NCI-H128 (cell line): ENCODE results near the gene GIPC3.

ENCODE experiments used
- DNase-seq: peaks from one replicate; lab custom pipeline; 2025; ENCODE audit not compliant: unreplicated experiment; lab: John Stamatoyannopoulos, UW

GIPC3 gene

GRCh38 chr19:3604227-3604986, 19.1 kb downstream of the GIPC3 start:
- DNase-seq: no peak

- no peak for DNase-seq
Observed at GRCh38 chr19:3604987-3605343, 19.7 kb downstream of the GIPC3 start.

GRCh38 chr19:3605361-3605760, 20.1 kb downstream of the GIPC3 start:
- no peak for DNase-seq

- DNase-seq: no peak
Observed at GRCh38 chr19:3605770-3606169, 20.5 kb downstream of the GIPC3 start.

GRCh38 chr19:3606174-3606689, 21.0 kb downstream of the GIPC3 start:
- DNase-seq: no peak

- DNase-seq: no peak
Observed at GRCh38 chr19:3606690-3607289, 21.5 kb downstream of the GIPC3 start, which contains the start of gene TBXA2R. Gene TBXA2R (minus strand): TSS chr19:3606875. CDS start chr19:3600634, 6,241 bp downstream.

DNA sequence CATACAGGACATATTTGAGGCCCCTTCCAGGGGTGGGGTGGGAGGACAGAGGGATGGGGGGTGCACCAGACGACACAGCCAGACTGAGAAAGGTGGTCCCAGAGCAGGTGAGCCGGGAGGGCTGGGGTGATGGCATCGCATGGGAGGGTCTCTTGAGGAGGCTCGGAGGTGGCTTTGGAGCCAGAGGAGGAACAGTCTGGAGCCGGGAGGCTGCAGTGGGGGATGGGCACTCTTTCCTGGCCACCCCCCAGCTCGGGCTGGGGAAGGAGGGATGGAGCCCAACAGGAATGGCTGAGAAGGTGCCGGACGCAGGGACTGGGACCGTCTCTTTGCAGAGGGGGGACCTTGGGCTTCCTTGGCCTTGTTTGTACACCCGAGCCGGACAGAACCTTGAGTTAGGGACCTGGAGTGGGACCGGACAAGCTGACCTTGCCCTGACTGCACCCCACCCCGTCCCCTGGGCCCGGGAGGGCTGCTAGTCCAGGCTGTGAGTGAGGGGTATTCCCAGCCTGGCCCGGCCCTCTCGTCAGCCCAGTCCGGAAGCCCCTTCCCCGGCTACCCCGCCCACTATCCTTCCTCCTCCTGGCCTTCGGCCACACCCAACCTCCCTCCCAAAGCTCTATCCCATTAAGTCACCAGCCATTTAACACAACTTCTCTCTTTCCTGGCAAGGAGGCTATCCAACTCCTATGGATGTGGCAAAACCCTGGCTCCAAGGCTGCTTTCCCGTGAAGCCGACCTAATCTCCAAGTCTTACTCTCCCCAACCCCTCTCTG, 22.2 kb downstream of the GIPC3 start:
- no peak for DNase-seq

- DNase-seq: no peak
Observed at GRCh38 chr19:3608079-3608641, 22.9 kb downstream of the GIPC3 start.

- no peak for DNase-seq
Observed at GRCh38 chr19:3608750-3609322, 23.6 kb downstream of the GIPC3 start.

DNA sequence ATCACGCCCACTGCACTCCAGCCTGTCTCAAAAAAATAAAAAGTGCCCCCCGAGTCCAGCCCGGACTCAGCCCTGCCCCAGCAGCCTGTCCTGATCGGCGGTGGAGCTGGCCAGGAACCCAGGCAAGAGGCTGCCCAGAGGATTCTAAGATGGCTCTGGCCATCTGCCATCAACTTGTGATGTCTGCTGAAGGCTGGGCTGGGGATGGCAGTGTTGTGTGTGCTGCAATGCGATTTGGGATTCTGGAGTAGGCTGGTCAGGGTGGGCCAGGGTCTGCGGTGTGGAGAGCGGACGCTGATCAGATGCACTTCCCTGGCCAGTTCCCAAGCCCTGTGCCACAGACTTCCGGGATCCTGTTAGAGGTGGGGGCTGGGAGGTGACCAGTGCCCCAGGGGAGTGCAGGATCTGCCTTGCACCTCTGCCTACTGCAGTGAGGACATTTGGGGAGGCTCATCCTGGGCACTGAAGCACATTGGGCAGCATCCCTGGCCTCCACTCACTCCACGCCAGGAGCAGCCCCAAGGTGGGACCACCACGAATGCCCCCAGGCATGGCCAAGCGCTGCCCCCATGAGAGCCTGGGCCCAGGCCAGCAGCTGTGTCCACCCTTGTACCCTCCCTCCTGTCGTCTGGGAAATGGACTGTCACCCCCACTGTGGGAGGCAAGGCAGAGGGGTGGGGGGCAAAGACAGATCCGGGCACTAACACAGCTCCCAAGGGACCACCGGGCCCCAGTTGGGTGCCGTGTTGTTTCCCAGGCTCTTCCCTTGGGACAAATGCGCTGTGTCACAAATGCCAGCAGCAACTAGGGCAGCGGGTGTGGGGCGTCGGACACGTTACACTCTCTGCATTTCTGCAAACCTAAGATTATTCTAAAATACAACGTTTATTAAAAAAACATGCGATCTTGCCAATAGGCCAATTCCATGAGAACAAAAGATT, 24.8 kb downstream of the GIPC3 start:
- DNase-seq: no peak

DNA sequence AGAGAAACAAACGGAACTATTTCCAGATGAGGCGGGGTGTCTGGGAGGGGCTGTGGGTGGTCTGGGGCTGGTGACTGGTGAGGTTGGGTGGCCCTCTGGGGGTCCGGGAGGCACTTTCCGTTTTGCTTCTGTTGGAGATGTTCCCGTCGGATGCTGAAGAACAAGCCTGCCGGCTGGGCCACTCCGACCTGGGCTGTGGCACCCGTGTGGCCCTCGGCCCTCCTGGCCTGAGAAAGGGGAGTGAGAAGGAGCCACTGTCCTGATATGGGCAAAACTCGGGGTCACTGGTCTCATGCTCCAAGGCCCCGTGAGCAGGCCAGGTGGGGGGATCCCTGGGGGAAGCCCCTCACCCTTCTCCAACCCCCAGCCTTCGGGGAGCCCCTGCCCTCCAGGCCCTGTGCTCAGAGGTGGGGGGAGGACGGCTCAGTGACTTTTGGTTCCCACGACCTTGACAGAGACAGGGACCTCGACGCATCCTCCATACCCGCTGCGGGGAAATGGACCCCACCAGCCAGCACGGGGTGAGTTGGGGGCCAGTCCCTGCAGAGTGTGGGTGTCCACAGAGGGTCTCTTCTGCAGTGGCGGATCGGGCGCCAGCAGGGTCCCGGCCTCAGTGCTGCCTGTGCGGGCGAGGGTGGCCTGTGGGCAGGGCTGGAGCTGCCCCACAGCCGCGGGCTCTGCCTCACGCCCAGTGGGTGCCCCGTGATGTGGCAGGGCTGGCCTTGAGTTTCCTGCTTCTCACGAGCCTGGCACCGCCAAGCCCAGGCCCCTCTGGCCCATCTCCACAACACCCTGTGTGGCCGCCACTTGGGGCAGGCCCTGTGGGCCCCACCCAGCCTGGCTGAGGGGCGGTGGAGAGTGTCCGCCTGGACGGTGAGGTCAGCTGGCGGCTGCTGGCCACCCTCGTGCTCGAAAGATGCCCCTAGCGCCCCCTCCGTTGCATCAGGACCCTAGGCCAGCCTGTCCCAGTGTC, 25.8 kb downstream of the GIPC3 start:
- no peak for DNase-seq

- no peak for DNase-seq
Observed at GRCh38 chr19:3611841-3612240, 26.6 kb downstream of the GIPC3 start.

DNA sequence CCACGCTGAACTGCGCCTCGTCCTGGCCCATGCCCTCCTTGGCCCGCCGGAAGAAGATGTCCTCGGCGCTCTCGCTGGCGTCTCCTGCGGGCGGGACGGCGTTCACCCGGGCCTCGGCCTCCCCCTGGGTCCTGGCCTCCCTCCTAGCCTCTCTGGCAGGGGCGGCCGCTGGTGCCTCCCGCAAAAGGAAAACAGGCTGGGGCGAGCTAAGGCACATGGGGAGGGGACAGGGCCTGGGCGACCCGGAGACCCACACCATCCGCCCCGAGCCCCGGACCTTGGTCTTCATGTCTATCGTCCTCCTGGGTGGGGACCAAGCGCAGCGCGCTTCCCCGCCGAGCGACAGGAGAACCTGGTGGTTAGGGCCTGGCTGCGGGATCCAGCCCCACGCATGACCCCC, 27.1 kb downstream of the GIPC3 start:
- no peak for DNase-seq

- DNase-seq: no peak
Observed at GRCh38 chr19:3612901-3613741, 27.8 kb downstream of the GIPC3 start.

- DNase-seq: no peak
Observed at GRCh38 chr19:3613818-3614661, 28.8 kb downstream of the GIPC3 start.

DNA sequence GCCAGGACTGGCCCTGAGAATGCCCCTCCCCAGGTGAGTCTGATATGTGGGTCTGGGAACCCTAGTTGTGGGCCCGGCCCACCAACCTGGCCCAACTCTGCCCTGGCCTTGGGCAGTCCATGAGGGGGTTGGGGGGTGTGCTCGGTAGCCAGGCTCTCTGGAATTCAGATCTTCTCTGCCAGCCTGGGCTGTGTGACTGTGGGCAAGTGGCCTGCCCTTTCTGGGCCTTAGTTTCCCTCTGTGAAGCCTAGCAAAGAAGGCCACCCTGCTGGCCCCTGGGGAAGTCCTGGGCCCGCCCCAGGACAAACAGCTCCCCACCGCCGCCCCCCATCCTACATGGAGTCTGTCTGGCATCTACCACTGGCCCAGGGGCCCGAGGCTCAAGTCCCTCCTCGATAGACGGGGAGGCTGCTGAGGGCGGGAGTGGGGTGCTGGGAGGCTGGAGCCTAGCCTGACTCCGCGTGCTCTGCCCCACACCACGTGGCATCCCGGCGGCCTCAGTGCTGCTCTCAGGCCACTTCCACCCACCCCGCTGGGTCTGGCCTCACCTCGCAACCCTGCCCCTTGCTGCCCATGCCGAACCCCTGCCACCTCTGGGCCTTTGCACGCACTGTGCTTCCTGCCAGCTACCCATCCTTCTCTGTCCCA, 29.7 kb downstream of the GIPC3 start:
- no peak for DNase-seq
